Left cardiac atrium (tissue), 4 donors: ENCODE measurements around the gene MAP1LC3B2. TPM values are rescaled to one million over a fixed set of nuclear protein-coding genes. Genes with fewer than 3 reads are reported as not detected.

Experiments
- ATAC-seq, 2 donors: fragments of 200-7000 bp; cut with Tn5 transposase; one replicate each; pipeline ENCODE4 v1.9.1; 2020; ENCODE audit warnings: mild to moderate bottlenecking in 2 of 2, moderate library complexity in 2 of 2
- DNase-seq: peaks from one replicate; pipeline ENCODE4 v3.0.0-alpha.2; 2020
- intact Hi-C, 2 donors: fragments of 100-400 bp; cut with DNase I; formaldehyde crosslinking; loops; one replicate each; pipeline versions ENCODE4 v1.14.1 to v1.15.1; 2022 to 2023
- long read RNA-seq: library from polyadenylated mRNA; unstranded; transcript quantifications from one replicate; pipeline ENCODE4 v2.0.0, GENCODE V29; 2021
- total RNA-seq, 2 donors: library from RNA; stranded (reverse); fragmentation: NEBNext Ultra II Directional; extraction: Animal tissue kit (Norgen Biotek cat#: 25700); gene quantifications; one replicate each; pipeline ENCODE4 v1.2.1, GENCODE V29; 2021
- donor health status: DM: no; HTN: yes; CAD: no.
- donor health status: DM: no; HTN: yes; CAD: no; lungs with severe emphysema.
- donor health status: DM: yes; HTN: yes; CAD: no.
- donor health status: Dilated cardiomyopathy.

The MAP1LC3B2 gene
- total RNA-seq = 1 to 10 TPM; 1.3 to 2.1 TPM
- long read RNA-seq = 0 reads

GRCh38 chr12:116559162-116559935, at the start of gene MAP1LC3B2:
TSS of gene MAP1LC3B2 (plus strand) at chr12:116559381. CDS start at chr12:116575943, 16,562 bp downstream.
- intact Hi-C loops = no loop called here
- ATAC-seq = peak; percentile 73 to 88

DNA sequence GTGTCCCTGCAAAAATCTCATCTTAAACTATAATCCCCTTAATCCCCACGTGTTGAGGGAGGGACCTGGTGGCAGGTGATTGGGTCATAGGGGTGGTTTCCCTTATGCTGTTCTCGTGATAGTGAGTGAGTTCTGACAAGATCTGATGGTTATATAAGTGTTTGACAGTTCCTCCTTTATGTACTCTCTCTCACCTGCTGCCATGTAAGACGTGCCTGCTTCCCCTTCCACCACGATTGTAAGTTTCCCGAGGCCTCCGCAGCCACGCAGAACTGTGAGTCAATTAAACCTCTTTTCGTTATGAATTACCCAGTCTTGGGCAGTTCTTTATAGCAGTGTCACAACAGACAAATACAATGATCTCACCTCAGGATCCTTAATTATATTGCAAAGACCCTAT, 45.2 kb upstream of the MAP1LC3B2 start:
- intact Hi-C loops = no loop called here
- ATAC-seq = no peak
- no peak for DNase-seq

More at GRCh38 chr12:116559162-116559935, at the start of gene MAP1LC3B2:
- DNase-seq = peak; percentile 51

DNA sequence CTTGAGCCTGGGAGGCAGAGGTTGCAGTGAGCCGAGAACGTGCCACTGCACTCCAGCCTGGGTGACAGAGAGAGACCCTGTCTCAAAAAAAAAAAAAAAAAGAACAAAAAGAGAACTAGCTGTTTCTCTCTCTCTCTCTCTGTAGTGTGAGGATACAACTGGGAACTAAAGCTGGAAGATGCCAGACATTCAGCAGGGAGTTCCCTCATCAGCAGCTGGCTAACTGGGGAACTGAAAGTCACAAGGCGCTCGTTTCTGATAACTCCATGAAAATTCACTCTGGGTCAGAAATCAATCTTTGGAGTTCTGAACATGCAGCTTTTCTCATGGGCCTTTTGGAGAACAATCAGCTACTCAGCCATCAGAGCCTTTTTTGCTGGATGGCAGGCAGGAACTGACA, 43.5 kb upstream of the MAP1LC3B2 start:
- ATAC-seq (peak; percentile 38 to 52), DNase-seq (no peak)
- intact Hi-C loops = no loop called here

DNA sequence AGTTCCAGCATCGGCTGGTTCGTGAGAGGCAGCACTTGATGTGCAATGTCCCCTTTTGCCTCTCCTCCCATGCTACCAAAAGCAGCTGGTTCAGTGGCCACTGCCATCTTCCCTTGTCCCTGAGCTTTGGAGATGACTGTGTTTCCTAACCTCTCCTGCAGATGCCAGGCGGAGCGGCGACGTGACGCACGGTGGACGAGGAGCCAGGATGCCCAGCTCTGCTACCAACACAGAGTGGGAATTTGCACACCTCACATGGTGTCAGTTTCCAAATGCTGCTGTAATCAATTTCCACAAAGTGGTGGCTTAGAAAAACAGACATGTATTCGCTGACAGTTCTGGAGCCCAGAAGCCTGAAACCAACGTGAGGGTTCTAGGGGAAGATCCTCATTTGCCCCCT, 42.5 kb upstream of the MAP1LC3B2 start:
- intact Hi-C loops = no loop called here
- no peak for ATAC-seq
- DNase-seq = no peak

- intact Hi-C loops = no loop called here
- no peak for ATAC-seq
- DNase-seq = no peak
These were observed 41.6 kb upstream of the MAP1LC3B2 start for GRCh38 chr12:116517431-116518045.

DNA sequence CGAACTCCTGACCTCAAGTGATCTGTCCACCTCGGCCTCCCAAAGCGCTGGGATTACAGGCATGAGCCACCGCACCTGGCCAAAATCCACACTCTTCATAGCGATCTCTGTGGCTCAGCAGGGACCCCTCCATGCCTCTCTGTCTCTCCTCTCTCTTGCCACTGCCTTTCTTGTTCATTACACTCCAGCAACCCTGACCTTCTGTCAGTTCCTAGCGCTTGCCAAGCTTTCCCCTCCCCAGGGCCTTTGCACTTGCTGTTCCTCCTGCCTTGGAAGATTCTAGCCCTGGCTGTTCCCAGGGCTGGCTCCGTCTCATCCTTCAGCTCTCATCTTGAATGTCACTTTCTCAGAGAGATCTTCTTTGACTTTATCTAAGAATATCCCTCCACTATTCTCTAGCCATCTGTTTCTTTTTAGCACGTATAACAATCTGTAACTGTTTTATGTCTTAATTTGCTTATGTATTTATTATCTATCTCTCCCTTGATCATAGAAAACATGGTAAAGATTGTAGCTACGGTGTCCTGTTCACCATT, 38.9 kb upstream of the MAP1LC3B2 start:
- DNase-seq = no peak
- ATAC-seq = no peak
- intact Hi-C loops = no loop called here

DNA sequence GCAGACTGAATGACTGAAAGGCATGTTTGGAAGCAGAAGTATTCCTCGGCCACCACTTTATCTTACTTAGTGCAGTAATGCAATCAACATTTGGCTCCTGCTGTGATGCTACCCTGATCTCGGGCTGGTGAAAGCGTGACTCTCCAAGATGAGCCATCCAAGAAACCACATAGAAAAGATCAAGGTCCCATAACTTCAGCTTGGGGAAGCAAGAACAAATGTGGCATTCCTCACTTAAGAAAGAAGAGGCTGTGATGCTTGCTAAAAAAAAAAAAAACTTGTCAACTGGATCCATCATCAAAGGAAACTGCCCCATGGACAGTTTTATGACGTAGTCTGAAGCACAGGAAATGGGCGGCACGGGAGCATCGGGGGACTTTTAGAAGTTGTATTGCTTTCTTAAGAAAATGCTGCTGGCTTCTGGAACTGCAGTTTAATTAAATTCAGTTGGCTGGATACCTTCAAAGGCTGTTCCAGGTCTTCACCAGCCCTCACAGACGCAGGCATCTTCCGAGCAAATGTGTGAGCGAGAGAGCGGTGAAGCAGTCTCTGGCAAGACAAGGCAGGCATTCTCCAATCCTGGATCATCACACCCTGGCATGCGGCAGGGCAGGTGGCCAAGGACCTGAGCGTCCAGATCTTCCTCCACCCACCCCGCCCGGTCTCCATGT, 38.2 kb upstream of the MAP1LC3B2 start:
- ATAC-seq (no peak), DNase-seq (no peak)
- intact Hi-C loops = no loop called here

DNA sequence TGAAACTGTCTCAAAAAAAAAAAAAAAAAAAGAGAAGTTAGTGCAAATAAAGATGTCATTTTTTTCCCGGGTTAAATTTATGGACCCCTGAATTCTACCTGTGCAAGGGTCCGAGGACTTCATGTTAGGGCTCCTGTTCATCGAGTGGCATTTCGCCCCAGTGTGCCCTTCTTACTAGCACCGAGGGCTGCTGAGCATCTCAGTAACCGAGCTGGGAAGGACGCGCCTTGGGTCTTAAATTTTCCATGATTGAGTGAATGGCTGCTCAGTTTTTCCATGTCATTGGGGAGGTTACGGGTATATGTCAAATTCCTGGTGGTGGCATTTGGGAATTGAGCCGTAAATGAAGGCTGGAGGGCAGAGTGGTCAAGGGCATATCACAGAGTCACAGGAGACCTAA, 34.9 kb upstream of the MAP1LC3B2 start:
- DNase-seq (no peak), ATAC-seq (no peak)
- intact Hi-C loops = no loop called here

DNA sequence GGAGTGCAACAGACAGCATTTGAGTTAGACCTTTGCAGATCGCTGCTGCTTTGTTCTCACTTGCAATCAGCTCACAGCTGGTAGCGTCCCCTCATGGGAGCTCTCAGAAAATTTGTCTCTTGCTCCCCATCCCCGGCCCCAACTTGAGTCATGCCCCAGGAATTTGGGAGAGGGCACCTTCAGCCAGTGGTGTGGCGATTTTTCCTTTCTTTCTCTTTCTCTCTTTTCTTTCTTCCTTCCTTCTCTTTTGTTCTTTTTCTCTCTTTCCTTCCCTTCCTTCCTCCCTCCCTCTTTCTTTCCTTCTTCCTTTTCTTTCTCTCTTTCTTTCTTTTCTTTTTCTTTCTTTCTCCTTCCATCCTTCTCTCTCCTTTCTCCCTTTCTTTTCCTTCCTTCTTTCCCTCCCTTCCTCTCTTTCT, 34.2 kb upstream of the MAP1LC3B2 start:
- intact Hi-C loops = no loop called here
- ATAC-seq (peak in 1 of 2 donors; percentile 44), DNase-seq (no peak)

- intact Hi-C loops = no loop called here
- ATAC-seq (peak; percentile 90 to 98), DNase-seq (peak; percentile 80)
These were observed 33.7 kb upstream of the MAP1LC3B2 start for GRCh38 chr12:116525418-116526001.

DNA sequence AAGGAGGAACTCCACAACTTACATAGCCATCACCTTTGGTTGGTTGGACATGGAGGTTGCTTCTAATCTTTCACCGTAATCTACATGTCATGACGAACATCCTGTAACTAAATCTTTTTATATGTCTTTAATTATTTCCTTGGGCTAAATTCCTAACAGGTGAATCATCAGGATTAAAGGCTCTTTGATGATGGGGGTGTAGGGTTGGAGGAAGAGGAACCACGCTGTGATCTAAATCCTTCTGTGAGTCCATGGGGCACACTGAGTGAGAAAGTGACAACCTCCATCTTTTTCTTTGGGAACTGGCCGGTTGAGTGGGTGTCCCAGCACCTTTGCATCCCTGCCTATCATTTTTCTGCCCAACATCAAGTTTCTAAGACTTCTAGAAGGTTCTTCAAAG, 31.1 kb upstream of the MAP1LC3B2 start:
- intact Hi-C loops = no loop called here

DNA sequence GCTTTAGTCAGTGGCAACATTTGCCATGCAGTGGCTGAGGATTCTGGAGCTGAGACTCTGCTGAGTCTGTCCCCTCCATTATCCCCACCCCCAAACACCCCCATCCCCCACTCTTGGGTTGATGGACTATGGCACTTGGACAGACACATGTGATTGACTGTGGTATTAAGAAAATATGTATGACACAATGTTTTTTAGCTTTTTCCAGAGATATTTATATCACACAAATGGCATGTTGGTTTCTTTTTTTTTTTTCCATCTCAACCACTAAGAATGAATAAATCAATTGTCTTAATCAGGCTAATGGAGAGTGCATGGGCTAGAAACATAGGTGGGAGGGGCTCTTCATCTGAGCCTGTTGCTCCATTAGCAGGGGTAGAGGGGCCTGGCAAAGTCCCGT, 30.7 kb upstream of the MAP1LC3B2 start:
- ATAC-seq = no peak
- intact Hi-C loops = no loop called here
- no peak for DNase-seq

More for the DNA sequence above, 31.1 kb upstream of the MAP1LC3B2 start:
- DNase-seq (no peak), ATAC-seq (no peak)

GRCh38 chr12:116529048-116529447, 30.1 kb upstream of the MAP1LC3B2 start:
- DNase-seq (no peak), ATAC-seq (no peak)
- intact Hi-C loops = no loop called here

DNA sequence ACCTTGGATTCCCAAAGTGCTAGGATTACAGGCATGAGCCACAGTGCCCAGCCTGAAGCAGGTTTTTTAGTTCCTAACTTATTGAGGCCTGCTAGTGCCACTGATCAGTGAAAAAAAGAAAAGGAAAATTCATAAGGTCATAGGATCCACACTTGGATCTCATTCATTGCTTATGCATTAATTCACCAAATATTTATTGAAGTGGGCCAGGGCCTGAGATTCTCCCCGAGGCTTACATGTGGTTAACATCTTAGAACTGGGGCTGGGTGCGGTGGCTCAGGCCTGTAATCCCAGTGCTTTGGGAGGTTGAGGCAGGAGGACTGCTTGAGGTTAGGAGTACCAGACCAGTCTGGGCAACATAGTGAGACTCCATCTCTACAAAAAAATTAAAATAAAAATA, 29.5 kb upstream of the MAP1LC3B2 start:
- no peak for ATAC-seq
- no peak for DNase-seq
- intact Hi-C loops = no loop called here

GRCh38 chr12:116532428-116532827, 26.8 kb upstream of the MAP1LC3B2 start:
- DNase-seq = no peak
- intact Hi-C loops = no loop called here

GRCh38 chr12:116532986-116533342, 26.2 kb upstream of the MAP1LC3B2 start:
- peak in 1 of 2 donors; percentile 2 for ATAC-seq
- intact Hi-C loops = no loop called here

More at GRCh38 chr12:116532428-116532827, 26.8 kb upstream of the MAP1LC3B2 start:
- no peak for ATAC-seq

GRCh38 chr12:116533343-116534251, 25.6 kb upstream of the MAP1LC3B2 start:
- intact Hi-C loops = no loop called here
- peak; percentile 87 to 95 for ATAC-seq
- DNase-seq = peak; percentile 78

More at GRCh38 chr12:116532986-116533342, 26.2 kb upstream of the MAP1LC3B2 start:
- DNase-seq = no peak

- ATAC-seq (peak; percentile 2 to 18), DNase-seq (no peak)
- intact Hi-C loops = no loop called here
These were observed 24.7 kb upstream of the MAP1LC3B2 start for GRCh38 chr12:116534311-116535121.
